Adrenal gland (tissue), 12 donors: Measurements from ENCODE around the gene NEK7. TPM values are rescaled to one million over a fixed set of nuclear protein-coding genes. Genes with fewer than 3 reads are reported as not detected.

ENCODE experiments used
- DNase-seq, 7 donors: peaks; one replicate each; pipeline ENCODE4 v3.0.0-alpha.2; 2019 to 2020
- H3K27ac ChIP-seq, 5 donors: fragments of 200-600 bp; sonication (generic) in 4 of 5; 1 replicate in 3 of 5; 2 replicates in 2 of 5; pipeline versions ENCODE4 v1.5.1 to v1.8.0; 2016 to 2020; ENCODE audit warnings: mild to moderate bottlenecking in 1 of 5
- H3K27me3 ChIP-seq: fragments of 200-600 bp; 2 replicates; pipeline ENCODE4 v1.8.0; 2021
- H3K36me3 ChIP-seq, 2 donors: fragments of 200-600 bp; replicated peaks in 1 of 2; 1 replicate in 1 of 2; 2 replicates in 1 of 2; pipeline versions ENCODE4 v1.5.1 to v1.8.0; 2018 to 2022
- H3K4me1 ChIP-seq, 2 donors: fragments of 200-600 bp; replicated peaks in 1 of 2; 1 replicate in 1 of 2; 2 replicates in 1 of 2; pipeline versions ENCODE4 v1.5.1 to v1.8.0; 2018 to 2021
- H3K4me3 ChIP-seq, 4 donors: fragments of 200-600 bp; sonication (generic) in 3 of 4; one replicate each; pipeline ENCODE4 v1.5.1; 2016 to 2018
- H3K9me3 ChIP-seq, 3 donors: fragments of 200-600 bp; sonication (generic) in 1 of 3; replicated peaks in 1 of 3; 1 replicate in 2 of 3; 2 replicates in 1 of 3; pipeline versions ENCODE4 v1.5.1 to v1.8.0; 2016 to 2021
- CTCF ChIP-seq, 6 experiments: fragments of 450-650 bp in 4 of 6; fragments of 200-600 bp in 2 of 6; sonication (generic) in 1 of 6; IDR thresholded peaks; 1 replicate in 5 of 6; 2 replicates in 1 of 6; pipeline versions ENCODE4 v1.5.1 to v1.8.0; 2016 to 2021; ENCODE audit warnings: antibody characterized with exemption in 6 of 6, mild to moderate bottlenecking in 2 of 6, moderate library complexity in 1 of 6
- POLR2A ChIP-seq, 2 donors: fragments of 450-650 bp; IDR thresholded peaks; one replicate each; pipeline ENCODE4 v1.6.1; 2017; ENCODE audit warnings: antibody characterized with exemption in 2 of 2, mild to moderate bottlenecking in 2 of 2, moderate library complexity in 1 of 2
- WGBS, 4 donors: extraction: QIAGEN DNeasy Blood & Tissue Kit in 2 of 4; methylation state at CpG; one replicate each; pipeline versions ENCODE4 v1.1.5 to v1.1.7; 2013 to 2017; 5-methylcytosine and 5-hydroxymethylcytosine counted together
- intact Hi-C, 2 donors: fragments of 100-400 bp; cut with DNase I; formaldehyde crosslinking; loops; one replicate each; pipeline versions ENCODE4 v1.14.1 to v1.15.0; 2022 to 2023
- polyA plus RNA-seq, 3 donors: library from polyadenylated mRNA; stranded (reverse); fragments of 200-250 nt in 2 of 3; fragments of 350-450 nt in 1 of 3; fragmentation: Illumina TruSeq in 1 of 3; extraction: RNeasy Lipid Tissue Mini Kit (QIAGEN cat#74804) in 1 of 3; gene quantifications; one replicate each; pipeline ENCODE4 v1.2.3, GENCODE V29; 2013 to 2014
- total RNA-seq, 9 donors: library from RNA; depleted of rRNA in 4 of 9; stranded (reverse); fragments of >200 nt in 4 of 9; fragments of 120-200 nt in 1 of 9; fragmentation: NEBNext Ultra II Directional in 1 of 9; extraction: Animal tissue kit (Norgen Biotek cat#: 25700) in 1 of 9; gene quantifications; one replicate each; pipeline versions ENCODE4 v1.1.0 to v1.2.4, GENCODE V29; 2013 to 2023
- donor health status: healthy with polysubstance abuse.
- donor health status: Bipolar disorder and iron deficiency.
- donor health status: DM: yes; HTN: yes; CAD: no.
- donor health status: DM: no; HTN: no; CAD: no.
- donor health status: DM: no; HTN: no; CAD: no.
- donor health status: DM: yes; HTN: yes; CAD: no.

The NEK7 gene
- total and polyA plus RNA-seq, 12 donors, result 34.0 to 270 (median 148) TPM

GRCh38 chr1:198253259-198253658 lies 96.5 kb downstream of the NEK7 start:
- H3K4me1 ChIP-seq, result peaks cover under 1 to 23% of the 10 kb centered on the region in 2 donors
- TF ChIP-seq POLR2A (IDR thresholded peaks at IDR 0.05), result no peak
- no peak for TF ChIP-seq CTCF (IDR thresholded peaks at IDR 0.05)
- intact Hi-C loops, result no loop called here
- peak overlapping the region in 3 of 5 donors; percentile 37 to 54 (median 44) for H3K27ac ChIP-seq
- H3K27me3 ChIP-seq, result no peaks in the 10 kb centered on the region
- H3K9me3 ChIP-seq, result no peaks in the 10 kb centered on the region
- H3K36me3 ChIP-seq, result no peaks in the 10 kb centered on the region
- H3K4me3 ChIP-seq, result no peak overlapping the region
- no peak for DNase-seq
- 57 to 62% (median 59%) methylated on average over 4 of the region's 4 CpGs for WGBS, 4 donors

- DNase-seq, result peak; percentile 38 to 65 (median 46)
- 12 to 19% (median 16%) methylated on average over 1 of the region's 1 CpG for WGBS, 4 donors
- H3K36me3 ChIP-seq, result no peaks in the 10 kb centered on the region
- intact Hi-C loops, result no loop called here
- H3K4me3 ChIP-seq, result no peak overlapping the region
- no peaks in the 10 kb centered on the region for H3K27me3 ChIP-seq
- TF ChIP-seq CTCF (IDR thresholded peaks at IDR 0.05), result no peak
- peaks cover 5 to 27% of the 10 kb centered on the region in 2 donors for H3K4me1 ChIP-seq
- no peaks in the 10 kb centered on the region for H3K9me3 ChIP-seq
- peak overlapping the region in 3 of 5 donors; percentile 37 to 54 (median 44) for H3K27ac ChIP-seq
These were observed 96.9 kb downstream of the NEK7 start for GRCh38 chr1:198253668-198254067.

- H3K9me3 ChIP-seq, result no peaks in the 10 kb centered on the region
- H3K27ac ChIP-seq, result peak overlapping the region in 1 of 5 donors; percentile 11
- TF ChIP-seq CTCF (IDR thresholded peaks at IDR 0.05) (peak in 1 of 6 experiments; percentile 11), POLR2A (IDR thresholded peaks at IDR 0.05) (no peak)
- H3K27me3 ChIP-seq, result no peaks in the 10 kb centered on the region
- no peak overlapping the region for H3K4me3 ChIP-seq
- intact Hi-C loops, result no loop called here
- DNase-seq, result no peak
- WGBS, 4 donors, result 55 to 70% (median 66%) methylated on average over 2 of the region's 2 CpGs
- H3K4me1 ChIP-seq, result peaks cover 12 to 36% of the 10 kb centered on the region in 2 donors
- no peaks in the 10 kb centered on the region for H3K36me3 ChIP-seq
These were observed 97.7 kb downstream of the NEK7 start for GRCh38 chr1:198254521-198254920.

- intact Hi-C loops, result no loop called here
- Histone ChIP-seq H3K27ac (peak overlapping the region in 1 of 5 donors; percentile 11), H3K4me1 (peaks cover 12 to 40% of the 10 kb centered on the region in 2 donors), H3K4me3 (no peak overlapping the region), H3K27me3 (no peaks in the 10 kb centered on the region), H3K9me3 (no peaks in the 10 kb centered on the region), H3K36me3 (no peaks in the 10 kb centered on the region)
- TF ChIP-seq POLR2A (IDR thresholded peaks at IDR 0.05) (no peak), CTCF (IDR thresholded peaks at IDR 0.05) (no peak)
- WGBS, 4 donors, result 82 to 94% (median 83%) methylated on average over 1 of the region's 1 CpG
- no peak for DNase-seq
These were observed 98.2 kb downstream of the NEK7 start for GRCh38 chr1:198254948-198255347.
